Measurements from ENCODE around the gene INAFM2.
A peak's percentile ranks its signal among the peaks of the same experiment; 100 is the strongest.

INAFM2 gene

GRCh38 chr15:40328176-40328575 lies 4.7 kb downstream of the INAFM2 start:
- DNase-seq (ENCODE audit: low read depth in 2 of 2) = no peak

GRCh38 chr15:40328751-40329150 lies 5.3 kb downstream of the INAFM2 start:
- no peak for DNase-seq (ENCODE audit: low read depth in 2 of 2)

GRCh38 chr15:40329804-40330203 lies 6.3 kb downstream of the INAFM2 start:
- DNase-seq (ENCODE audit: low read depth in 2 of 2) = no peak

GRCh38 chr15:40330368-40330836 lies 6.9 kb downstream of the INAFM2 start:
- DNase-seq (ENCODE audit: low read depth in 2 of 2) = no peak

- DNase-seq (ENCODE audit: low read depth in 2 of 2) = no peak
Measured at GRCh38 chr15:40331026-40331425, 7.5 kb downstream of the INAFM2 start.

GRCh38 chr15:40331637-40332036 lies 8.1 kb downstream of the INAFM2 start:
- DNase-seq (ENCODE audit: low read depth in 2 of 2) = no peak

- no peak for DNase-seq (ENCODE audit: low read depth in 2 of 2)
Measured at GRCh38 chr15:40332113-40332781, 8.8 kb downstream of the INAFM2 start.

- no peak for DNase-seq (ENCODE audit: low read depth in 2 of 2)
Measured at GRCh38 chr15:40333922-40334492, 10.5 kb downstream of the INAFM2 start.

GRCh38 chr15:40334541-40334940 lies 11.0 kb downstream of the INAFM2 start:
- no peak for DNase-seq (ENCODE audit: low read depth in 2 of 2)

- DNase-seq (ENCODE audit: low read depth in 2 of 2) = no peak
Measured at GRCh38 chr15:40334941-40335795, 11.7 kb downstream of the INAFM2 start.

GRCh38 chr15:40335938-40336743 lies 12.6 kb downstream of the INAFM2 start:
- DNase-seq (ENCODE audit: low read depth in 2 of 2) = no peak

GRCh38 chr15:40336744-40337122 lies 13.2 kb downstream of the INAFM2 start:
- no peak for DNase-seq (ENCODE audit: low read depth in 2 of 2)

GRCh38 chr15:40337597-40337996 lies 14.1 kb downstream of the INAFM2 start:
- DNase-seq (ENCODE audit: low read depth in 2 of 2) = no peak

- peak; percentile 37 to 59 for DNase-seq (ENCODE audit: low read depth in 2 of 2)
Measured at GRCh38 chr15:40338041-40338657, 14.7 kb downstream of the INAFM2 start.

- no peak for DNase-seq (ENCODE audit: low read depth in 2 of 2)
Measured at GRCh38 chr15:40338921-40339620, 15.6 kb downstream of the INAFM2 start.

- DNase-seq (ENCODE audit: low read depth in 2 of 2) = no peak
Measured at GRCh38 chr15:40339621-40339945, 16.1 kb downstream of the INAFM2 start.

- no peak for DNase-seq (ENCODE audit: low read depth in 2 of 2)
Measured at GRCh38 chr15:40340038-40340739, 16.7 kb downstream of the INAFM2 start.

- DNase-seq (ENCODE audit: low read depth in 2 of 2) = no peak
Measured at GRCh38 chr15:40340740-40341400, 17.4 kb downstream of the INAFM2 start, which contains the start of gene CCDC9B. Gene CCDC9B, minus strand, starts transcription at chr15:40340939. Its CDS starts 120 bp downstream, at chr15:40340819.

GRCh38 chr15:40342416-40343320 lies 19.2 kb downstream of the INAFM2 start:
- no peak for DNase-seq (ENCODE audit: low read depth in 2 of 2)

All from stimulated activated CD8-positive, alpha-beta memory T cell treated with anti-CD3 and anti-CD28 coated beads, Interleukin-2, amount 100 ng/mL, for 1 hour (primary cell).